C4-2B (cell line): ENCODE results near the gene S100A5.

ENCODE experiments used
- H3K27ac ChIP-seq: fragments of 450-650 bp; 2 replicates; pipeline ENCODE4 v1.5.1; 2017
- ZFX ChIP-seq: fragments of 450-650 bp; IDR thresholded peaks from 2 replicates; pipeline ENCODE4 v1.6.1; 2017
- TF ChIP-seq, protein P1 (sequence below): fragments of 450-650 bp; conservative IDR thresholded peaks from 2 replicates; pipeline ENCODE4 v1.5.1; 2017; ENCODE audit warnings: mild to moderate bottlenecking

The S100A5 gene

GRCh38 chr1:153505576-153505975 lies 35.2 kb downstream of the S100A5 start:
- TF ChIP-seq ZFX = no peak
- TF ChIP-seq, protein P1, sequence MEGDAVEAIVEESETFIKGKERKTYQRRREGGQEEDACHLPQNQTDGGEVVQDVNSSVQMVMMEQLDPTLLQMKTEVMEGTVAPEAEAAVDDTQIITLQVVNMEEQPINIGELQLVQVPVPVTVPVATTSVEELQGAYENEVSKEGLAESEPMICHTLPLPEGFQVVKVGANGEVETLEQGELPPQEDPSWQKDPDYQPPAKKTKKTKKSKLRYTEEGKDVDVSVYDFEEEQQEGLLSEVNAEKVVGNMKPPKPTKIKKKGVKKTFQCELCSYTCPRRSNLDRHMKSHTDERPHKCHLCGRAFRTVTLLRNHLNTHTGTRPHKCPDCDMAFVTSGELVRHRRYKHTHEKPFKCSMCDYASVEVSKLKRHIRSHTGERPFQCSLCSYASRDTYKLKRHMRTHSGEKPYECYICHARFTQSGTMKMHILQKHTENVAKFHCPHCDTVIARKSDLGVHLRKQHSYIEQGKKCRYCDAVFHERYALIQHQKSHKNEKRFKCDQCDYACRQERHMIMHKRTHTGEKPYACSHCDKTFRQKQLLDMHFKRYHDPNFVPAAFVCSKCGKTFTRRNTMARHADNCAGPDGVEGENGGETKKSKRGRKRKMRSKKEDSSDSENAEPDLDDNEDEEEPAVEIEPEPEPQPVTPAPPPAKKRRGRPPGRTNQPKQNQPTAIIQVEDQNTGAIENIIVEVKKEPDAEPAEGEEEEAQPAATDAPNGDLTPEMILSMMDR = no peak
- no peak overlapping the region for H3K27ac ChIP-seq

DNA sequence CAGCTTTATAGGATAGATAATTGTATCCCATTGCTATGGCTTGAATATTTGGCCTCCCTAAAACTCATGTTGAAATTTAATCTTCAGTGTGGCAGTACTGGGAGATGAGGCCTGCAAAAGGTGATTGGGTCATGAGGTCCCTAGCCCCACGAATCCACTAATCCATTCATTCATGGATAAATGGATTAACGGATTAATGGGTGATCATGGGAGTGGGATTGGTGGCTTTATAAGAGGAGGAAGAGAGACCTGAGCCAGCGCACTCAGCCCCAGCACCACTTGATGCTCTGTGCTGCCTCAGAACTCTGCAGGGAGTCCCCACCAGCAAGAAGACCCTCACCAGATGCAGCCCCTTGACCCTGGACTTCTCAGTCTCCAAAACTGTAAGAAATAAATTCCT lies 37.0 kb downstream of the S100A5 start:
- TF ChIP-seq, protein P1 = no peak
- TF ChIP-seq ZFX = no peak
- no peak overlapping the region for H3K27ac ChIP-seq

GRCh38 chr1:153498746-153499145 lies 42.0 kb downstream of the S100A5 start:
- H3K27ac ChIP-seq = no peak overlapping the region
- TF ChIP-seq, protein P1 = no peak
- no peak for TF ChIP-seq ZFX

GRCh38 chr1:153495536-153495935 lies 45.2 kb downstream of the S100A5 start:
- H3K27ac ChIP-seq = no peak overlapping the region
- TF ChIP-seq, protein P1 = no peak
- TF ChIP-seq ZFX = no peak

GRCh38 chr1:153494976-153495535 lies 45.7 kb downstream of the S100A5 start:
- no peak for TF ChIP-seq ZFX
- TF ChIP-seq, protein P1 = peak; percentile 96
- no peak overlapping the region for H3K27ac ChIP-seq

- no peak for TF ChIP-seq ZFX
- TF ChIP-seq, protein P1 = no peak
These were observed 47.3 kb downstream of the S100A5 start for GRCh38 chr1:153493343-153493960.

DNA sequence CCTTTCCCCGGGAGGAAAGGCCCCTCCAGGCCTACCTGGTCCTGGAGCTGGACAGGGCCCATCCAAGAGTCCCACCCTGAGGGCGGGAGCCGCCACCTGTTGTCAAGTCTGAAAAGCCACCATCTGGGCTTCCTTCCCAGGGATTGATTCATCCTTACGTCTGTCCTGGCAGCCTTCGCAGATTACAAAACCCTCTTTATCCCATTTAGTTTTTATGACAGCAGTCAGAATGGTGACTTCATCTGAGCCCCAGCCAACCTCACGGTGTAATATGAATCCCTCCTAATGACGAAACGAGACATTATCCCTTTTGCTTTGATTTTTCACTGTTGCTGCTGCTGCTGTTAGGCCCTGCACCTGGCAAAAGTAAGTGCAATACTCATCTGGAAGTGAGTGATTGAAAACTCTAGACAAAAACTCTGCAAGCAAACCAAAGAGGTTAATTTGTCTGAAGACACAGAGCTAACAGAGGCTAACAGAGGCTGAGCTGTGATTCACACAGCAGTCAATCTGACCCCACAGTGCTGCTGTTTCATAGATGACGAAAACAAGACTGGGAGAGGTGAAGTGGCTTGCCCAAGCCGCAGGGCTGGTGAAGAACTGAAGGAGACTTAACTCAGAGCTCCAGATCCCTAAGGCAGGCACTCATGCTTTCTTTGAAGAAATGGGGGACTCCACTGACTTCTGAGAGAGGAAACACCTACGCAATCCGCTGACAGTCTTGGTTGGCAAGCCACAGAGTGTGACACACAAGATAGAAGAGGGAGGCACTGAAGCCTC lies 50.3 kb downstream of the S100A5 start:
- TF ChIP-seq, protein P1 = no peak
- no peak for TF ChIP-seq ZFX
- H3K27ac ChIP-seq = peak overlapping the region; percentile 20; the same call in 1 of the 2 replicates

More at GRCh38 chr1:153493343-153493960, 47.3 kb downstream of the S100A5 start:
- no peak overlapping the region for H3K27ac ChIP-seq
